ENCODE measurements around the gene SLC22A14.
"Not testable (repeated sequence)": the region's sequence is repeated elsewhere in the genome, so short reads cannot be mapped to it uniquely, and the experiment has no call there.

GRCh38 chr3:38242812-38243211 lies 39.3 kb upstream of the SLC22A14 start:
- TF ChIP-seq CTCF, EZH2 (IDR thresholded peaks at IDR 0.05): not testable (repeated sequence)
